Gastroesophageal sphincter (tissue), 4 donors: ENCODE data around the gene SH3RF3. TPM values are rescaled to one million over a fixed set of nuclear protein-coding genes. Genes with fewer than 3 reads are reported as not detected.

Experiments used
- ATAC-seq: fragments of 150-250 bp; one replicate; pipeline ENCODE4 v1.9.1; 2016; ENCODE audit warnings: mild to moderate bottlenecking, moderate library complexity
- H3K27ac ChIP-seq, 4 donors: fragments of 200-600 bp; sonication (generic) in 3 of 4; 1 replicate in 3 of 4; 2 replicates in 1 of 4; pipeline ENCODE4 v1.5.1; 2016 to 2019
- H3K27me3 ChIP-seq: fragments of 200-600 bp; sonication (generic); one replicate; pipeline ENCODE4 v1.5.1; 2019
- H3K36me3 ChIP-seq, 2 donors: fragments of 200-600 bp; sonication (generic); one replicate each; pipeline ENCODE4 v1.5.1; 2019; ENCODE audit warnings: control low read depth in 1 of 2
- H3K4me1 ChIP-seq, 3 donors: fragments of 200-600 bp; sonication (generic); 1 replicate in 2 of 3; 2 replicates in 1 of 3; pipeline ENCODE4 v1.5.1; 2016 to 2019; ENCODE audit warnings: control low read depth in 2 of 3
- H3K4me3 ChIP-seq, 2 donors: fragments of 200-600 bp; sonication (generic); one replicate each; pipeline ENCODE4 v1.5.1; 2019; ENCODE audit warnings: mild to moderate bottlenecking in 1 of 2, moderate library complexity in 1 of 2
- H3K9me3 ChIP-seq, 3 donors: fragments of 200-600 bp; sonication (generic); one replicate each; pipeline ENCODE4 v1.5.1; 2017 to 2019; ENCODE audit warnings: control low read depth in 2 of 3
- CTCF ChIP-seq, 4 experiments: fragments of 200-600 bp in 2 of 4; fragments of 450-650 bp in 2 of 4; sonication (generic) in 1 of 4; IDR thresholded peaks; one replicate each; pipeline ENCODE4 v1.5.1; 2017 to 2019; ENCODE audit warnings: antibody characterized with exemption in 4 of 4, mild to moderate bottlenecking in 2 of 4, moderate library complexity in 2 of 4
- EP300 ChIP-seq: sonication (generic); formaldehyde crosslinking; IDR thresholded peaks from one replicate; pipeline ENCODE4 v1.6.1; 2017; ENCODE audit warnings: antibody characterized with exemption, mild to moderate bottlenecking
- POLR2A ChIP-seq, 2 donors: fragments of 450-650 bp; IDR thresholded peaks; one replicate each; pipeline ENCODE4 v1.6.1; 2017; ENCODE audit warnings: antibody characterized with exemption in 2 of 2, mild to moderate bottlenecking in 2 of 2, moderate library complexity in 1 of 2
- POLR2AphosphoS5 ChIP-seq: sonication (generic); formaldehyde crosslinking; IDR thresholded peaks from one replicate; pipeline ENCODE4 v1.6.1; 2017; ENCODE audit warnings: antibody characterized with exemption
- WGBS, 2 donors: methylation state at CpG; one replicate each; pipeline ENCODE4 v1.1.5; 2018; ENCODE audit warnings: low coverage in 1 of 2; 5-methylcytosine and 5-hydroxymethylcytosine counted together
- total RNA-seq, 4 donors: library from RNA; depleted of rRNA; stranded (reverse); fragments of >200 nt; gene quantifications; one replicate each; pipeline ENCODE4 v1.1.0, GENCODE V29; 2016

Gene SH3RF3
- total RNA-seq, 4 donors from 2014 or later: 10.1 to 15.8 (median 13.2) TPM

- no peak overlapping the region for H3K4me3 ChIP-seq
- no peak for TF ChIP-seq POLR2AphosphoS5
- TF ChIP-seq CTCF (IDR thresholded peaks at IDR 0.05): no peak
- TF ChIP-seq POLR2A (IDR thresholded peaks at IDR 0.05): no peak
- TF ChIP-seq EP300: no peak
- 40 to 84% methylated on average over 1 to 5 of the region's 7 CpGs for WGBS, 2 donors
- no peaks in the 10 kb centered on the region for H3K36me3 ChIP-seq
- H3K27ac ChIP-seq: no peak overlapping the region
- no peak for ATAC-seq
- no peaks in the 10 kb centered on the region for H3K9me3 ChIP-seq
- H3K27me3 ChIP-seq: no peaks in the 10 kb centered on the region
- H3K4me1 ChIP-seq: peaks cover 0 to 23% (median 0%) of the 10 kb centered on the region in 3 donors
These were observed 286.6 kb downstream of the SH3RF3 start for GRCh38 chr2:109415581-109416013.

GRCh38 chr2:109417701-109418335, 288.8 kb downstream of the SH3RF3 start:
- no peaks in the 10 kb centered on the region for H3K27me3 ChIP-seq
- peaks cover 0 to 3% of the 10 kb centered on the region in 2 donors for H3K36me3 ChIP-seq
- ATAC-seq: no peak
- no peak overlapping the region for H3K27ac ChIP-seq
- no peak overlapping the region for H3K4me3 ChIP-seq
- TF ChIP-seq POLR2A (IDR thresholded peaks at IDR 0.05) (no peak), EP300 (no peak), POLR2AphosphoS5 (no peak), CTCF (IDR thresholded peaks at IDR 0.05) (no peak)
- H3K9me3 ChIP-seq: no peaks in the 10 kb centered on the region
- H3K4me1 ChIP-seq: peaks cover 0 to 20% (median 0%) of the 10 kb centered on the region in 3 donors
- 100% methylated on average over 4 of the region's 10 CpGs; no CpG with 5 or more reads in 1 of the 2 donors for WGBS, 2 donors

GRCh38 chr2:109418716-109419115, 289.7 kb downstream of the SH3RF3 start:
- H3K4me1 ChIP-seq: peaks cover 0 to 20% (median 0%) of the 10 kb centered on the region in 3 donors
- H3K9me3 ChIP-seq: no peaks in the 10 kb centered on the region
- no peak overlapping the region for H3K4me3 ChIP-seq
- no peak for ATAC-seq
- H3K36me3 ChIP-seq: peaks cover 0 to 9% of the 10 kb centered on the region in 2 donors
- 74% methylated on average over 5 of the region's 7 CpGs; no CpG with 5 or more reads in 1 of the 2 donors for whole genome bisulfite sequencing, 2 donors
- H3K27ac ChIP-seq: no peak overlapping the region
- H3K27me3 ChIP-seq: no peaks in the 10 kb centered on the region
- TF ChIP-seq POLR2A (IDR thresholded peaks at IDR 0.05) (no peak), CTCF (IDR thresholded peaks at IDR 0.05) (no peak), POLR2AphosphoS5 (no peak), EP300 (no peak)

- Histone ChIP-seq H3K27me3 (no peaks in the 10 kb centered on the region), H3K36me3 (peaks cover 0 to 14% of the 10 kb centered on the region in 2 donors), H3K4me1 (peaks cover 0 to 20% (median 0%) of the 10 kb centered on the region in 3 donors), H3K27ac (no peak overlapping the region), H3K9me3 (no peaks in the 10 kb centered on the region), H3K4me3 (no peak overlapping the region)
- 39% methylated on average over 2 of the region's 15 CpGs; no CpG with 5 or more reads in 1 of the 2 donors for WGBS, 2 donors
- TF ChIP-seq POLR2A (IDR thresholded peaks at IDR 0.05) (no peak), EP300 (no peak), POLR2AphosphoS5 (no peak), CTCF (IDR thresholded peaks at IDR 0.05) (no peak)
- ATAC-seq: no peak
These were observed 290.3 kb downstream of the SH3RF3 start for GRCh38 chr2:109419171-109419756.
